ENCODE results near the gene SLIT3.
A peak's percentile ranks its signal among the peaks of the same experiment; 100 is the strongest.

The SLIT3 gene

GRCh38 chr5:168781941-168782571 lies 518.9 kb downstream of the SLIT3 start:
- no peak for DNase-seq

GRCh38 chr5:168780888-168781287 lies 520.1 kb downstream of the SLIT3 start:
- no peak for DNase-seq

- no peak for DNase-seq
Observed at GRCh38 chr5:168779333-168779732, 521.6 kb downstream of the SLIT3 start.

DNA sequence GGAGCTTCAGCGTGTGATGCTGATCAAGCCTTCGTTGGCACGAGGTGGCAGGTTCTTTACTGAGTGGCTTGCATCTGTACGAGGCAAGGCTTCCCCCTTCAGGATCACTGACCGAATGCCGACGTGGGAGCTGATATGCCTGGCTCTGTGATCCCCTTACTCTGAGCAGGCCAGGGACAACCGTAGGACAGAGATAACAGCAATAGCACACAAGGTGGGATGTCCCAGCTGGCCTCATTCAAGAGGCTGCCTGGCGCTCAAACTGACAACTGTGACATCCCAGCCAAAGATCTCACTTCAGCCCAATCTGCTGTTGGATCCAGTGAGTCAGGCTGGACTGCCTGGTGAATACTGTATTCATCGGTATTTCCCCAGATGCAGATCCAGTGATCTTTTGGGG lies 522.4 kb downstream of the SLIT3 start:
- DNase-seq = no peak

DNA sequence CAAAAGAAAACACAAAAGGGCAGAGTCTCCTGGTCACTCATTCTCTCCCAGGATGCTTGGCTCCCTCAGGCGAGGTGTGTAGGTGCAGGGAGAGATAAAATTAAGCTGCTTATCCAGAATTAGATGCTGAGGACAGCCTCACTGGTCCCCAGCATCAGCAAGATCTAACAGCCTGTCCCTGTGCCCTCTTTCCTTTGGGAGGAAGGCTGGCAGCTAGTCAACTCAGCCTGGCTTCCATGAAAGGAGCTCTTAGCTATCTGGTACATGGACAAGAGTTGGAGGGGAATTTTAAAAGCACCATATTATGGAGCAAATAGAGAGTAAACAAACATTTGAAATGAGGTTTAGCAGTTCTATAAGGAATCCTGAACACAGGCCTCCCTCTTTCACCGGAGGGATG lies 523.3 kb downstream of the SLIT3 start:
- no peak for DNase-seq

DNA sequence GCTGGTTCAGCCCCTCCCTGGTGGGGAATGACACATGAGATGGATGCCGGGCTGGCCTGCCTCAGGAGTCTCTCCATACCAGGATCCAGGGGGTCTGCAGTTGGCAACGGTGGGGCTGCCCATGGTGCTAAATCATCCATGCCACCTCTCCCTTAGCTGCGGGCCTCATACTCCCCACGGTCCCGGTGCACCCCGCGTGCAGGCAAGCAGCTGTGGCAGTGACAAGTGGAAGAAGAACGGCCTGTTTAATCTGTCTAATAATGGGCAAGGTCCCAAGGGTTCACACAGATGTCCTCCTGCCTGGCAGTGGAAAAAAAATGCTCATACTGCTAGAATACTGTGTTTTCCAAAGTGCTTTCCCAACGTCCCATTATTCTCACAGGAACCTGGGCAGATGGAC lies 524.9 kb downstream of the SLIT3 start:
- no peak for DNase-seq

DNA sequence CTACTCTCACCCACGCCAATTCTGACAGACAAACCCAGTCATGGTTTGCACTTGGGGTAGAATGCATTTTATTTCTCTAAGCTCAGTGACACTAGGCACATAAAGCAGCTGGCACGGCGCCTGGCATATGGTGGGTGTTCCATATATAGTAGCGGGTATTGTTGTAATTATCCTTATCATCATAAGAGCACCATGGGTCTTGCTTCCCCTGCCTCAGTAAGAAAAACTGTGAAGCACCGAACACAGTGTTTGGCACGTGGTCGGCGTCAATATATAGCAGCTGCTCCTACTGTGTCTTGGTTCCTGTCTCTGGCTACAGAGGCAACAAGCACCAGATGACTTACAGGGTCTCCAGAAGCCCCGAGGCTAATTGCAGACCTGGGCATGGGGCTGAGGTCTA lies 527.7 kb downstream of the SLIT3 start:
- DNase-seq = no peak

DNA sequence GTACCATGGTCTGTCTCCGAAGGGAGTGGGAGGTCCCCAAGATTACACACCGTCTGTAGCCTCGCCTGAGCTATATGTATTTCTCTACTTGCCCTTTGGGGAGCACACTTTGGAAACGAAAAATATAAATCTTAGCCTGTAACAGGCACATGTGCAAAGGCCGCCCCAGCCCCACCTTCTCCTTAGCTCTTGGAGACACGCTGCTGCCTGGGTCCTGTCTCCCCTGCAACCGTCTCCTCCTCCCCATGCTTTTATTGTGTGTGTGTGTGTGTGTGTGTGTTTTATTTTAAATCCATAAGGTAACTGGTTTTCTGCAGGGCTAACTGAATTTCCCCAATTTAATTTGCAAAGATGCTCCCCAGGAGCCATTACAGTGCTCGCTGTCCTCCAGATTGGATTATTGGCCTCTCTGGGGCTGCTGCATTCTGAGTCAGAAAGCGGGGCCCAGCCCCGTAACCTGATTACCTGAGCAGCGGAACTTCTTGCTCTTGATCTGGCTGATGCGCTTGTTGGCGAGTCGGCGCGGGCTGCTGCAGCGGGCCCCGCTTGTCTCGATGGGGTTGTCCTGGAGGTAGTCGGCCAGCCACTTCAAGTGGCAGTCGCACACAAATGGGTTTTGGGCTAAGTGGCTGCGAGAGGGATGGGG lies 528.5 kb downstream of the SLIT3 start:
- no peak for DNase-seq

- DNase-seq = no peak
Observed at GRCh38 chr5:168771678-168772077, 529.3 kb downstream of the SLIT3 start.

DNA sequence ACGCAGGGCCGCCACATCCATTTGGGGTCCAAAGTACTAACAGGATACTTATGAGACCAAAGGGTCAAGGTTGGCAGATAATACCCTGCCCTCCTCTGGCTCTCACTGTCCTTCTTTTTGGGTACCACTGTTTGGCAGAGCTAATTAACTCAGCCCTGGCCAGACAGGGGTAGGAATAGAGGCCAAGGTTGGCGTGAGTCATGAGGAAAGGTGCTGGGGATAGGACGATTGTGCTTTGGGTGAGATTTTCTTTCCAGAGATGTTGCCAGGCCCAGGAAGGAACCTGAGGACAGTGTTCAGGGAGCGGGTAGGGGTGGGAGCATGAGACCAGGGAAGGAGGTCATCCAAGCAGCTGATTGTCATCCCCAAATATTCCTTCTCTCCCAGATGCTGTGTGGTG lies 529.9 kb downstream of the SLIT3 start:
- no peak for DNase-seq

- DNase-seq = peak in 1 of 2 experiments; percentile 1
Observed at GRCh38 chr5:168770036-168770498, 530.9 kb downstream of the SLIT3 start.

DNA sequence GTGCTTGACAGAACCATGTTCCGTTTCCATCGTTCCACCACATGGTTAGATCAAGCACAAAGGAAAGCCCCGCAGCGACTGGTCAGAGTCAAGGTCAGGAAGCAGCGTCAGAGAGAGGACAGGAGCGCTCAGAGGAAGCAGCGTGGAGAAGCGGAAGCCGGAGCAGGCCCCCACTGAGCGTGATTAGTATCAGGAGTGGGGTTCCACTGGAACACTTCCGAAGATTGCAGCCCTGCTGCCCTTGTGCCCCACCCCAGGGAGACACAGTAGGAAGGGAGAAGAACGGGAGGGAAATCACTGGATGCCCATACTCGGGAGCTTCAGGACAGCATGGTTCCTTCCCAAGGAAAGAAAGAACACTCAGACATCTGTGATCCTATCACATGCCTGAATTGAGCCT lies 532.8 kb downstream of the SLIT3 start:
- no peak for DNase-seq

GRCh38 chr5:168766426-168766700 lies 534.6 kb downstream of the SLIT3 start:
- DNase-seq = no peak

DNA sequence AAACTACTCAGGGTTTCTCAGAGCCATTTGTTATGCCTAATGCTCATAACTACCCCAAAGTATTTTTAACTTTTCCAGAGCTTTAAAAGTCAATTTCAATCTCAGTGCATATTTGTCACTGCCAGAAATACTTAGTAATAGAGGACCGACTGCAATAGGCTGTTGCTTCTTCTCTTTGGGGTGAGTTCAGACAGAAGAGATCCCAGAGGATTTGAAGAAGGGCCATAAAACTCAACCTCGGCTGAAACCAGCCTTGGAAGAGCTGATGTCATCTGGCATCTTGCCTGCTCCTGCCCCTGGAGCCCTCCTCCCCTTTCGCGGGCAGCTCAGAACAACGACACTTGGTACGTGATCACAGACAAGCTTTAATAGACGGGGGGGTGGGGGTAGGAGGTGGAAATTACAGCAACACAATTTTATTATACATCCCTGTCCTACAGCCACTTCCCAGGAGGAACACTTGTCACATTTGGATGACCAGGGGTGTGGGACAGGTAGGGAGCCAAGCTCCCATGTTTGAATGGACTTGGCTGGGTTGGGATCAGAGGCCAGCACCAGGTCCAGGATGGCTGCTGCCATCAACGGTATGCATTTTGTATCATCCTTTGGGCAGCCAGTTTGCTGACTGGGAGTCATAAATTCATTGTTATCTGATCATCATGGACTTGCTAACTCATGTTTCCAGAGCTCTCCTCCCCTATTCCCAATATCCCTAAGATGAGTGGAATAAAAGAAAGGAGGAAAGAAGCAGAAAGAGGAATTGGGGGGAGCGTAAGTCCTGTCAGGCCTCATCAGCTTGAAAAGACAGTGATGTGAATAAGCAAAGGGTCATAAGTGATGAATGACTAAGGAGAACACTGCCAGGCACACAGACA lies 535.2 kb downstream of the SLIT3 start:
- DNase-seq = no peak

- DNase-seq = no peak
Observed at GRCh38 chr5:168765086-168765550, 535.8 kb downstream of the SLIT3 start.

GRCh38 chr5:168756453-168757391 lies 544.2 kb downstream of the SLIT3 start:
- DNase-seq = no peak

- no peak for DNase-seq
Observed at GRCh38 chr5:168755548-168756093, 545.3 kb downstream of the SLIT3 start.

DNA sequence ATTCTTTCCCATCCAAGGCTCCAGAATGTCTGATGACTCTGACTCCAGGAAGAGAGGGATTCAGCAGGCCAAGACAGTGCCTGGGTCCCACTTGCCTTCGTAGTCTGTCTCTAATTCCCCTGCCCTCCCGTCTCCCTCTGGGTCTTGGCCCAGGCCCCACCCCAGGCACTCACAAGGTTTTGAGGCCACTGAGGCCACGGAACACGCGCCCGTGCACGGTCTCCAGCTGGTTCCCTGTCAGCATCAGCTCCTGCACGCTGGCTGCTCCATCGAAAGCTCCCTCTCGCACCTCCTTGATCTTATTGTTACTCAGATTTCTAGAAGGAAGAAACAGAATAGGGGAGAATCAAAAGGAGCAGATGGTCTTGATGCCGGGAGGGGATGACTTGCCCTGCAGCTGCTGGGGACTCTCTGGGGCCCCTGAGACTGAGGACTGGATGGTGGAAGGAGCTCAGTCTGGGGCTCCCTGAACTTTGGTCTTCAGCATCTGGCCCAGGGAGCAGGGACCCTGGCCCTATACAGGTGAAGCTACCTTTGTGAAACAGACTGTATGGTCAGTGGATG lies 547.2 kb downstream of the SLIT3 start:
- DNase-seq = no peak

GRCh38 chr5:168752416-168753190 lies 548.3 kb downstream of the SLIT3 start:
- DNase-seq = no peak

DNA sequence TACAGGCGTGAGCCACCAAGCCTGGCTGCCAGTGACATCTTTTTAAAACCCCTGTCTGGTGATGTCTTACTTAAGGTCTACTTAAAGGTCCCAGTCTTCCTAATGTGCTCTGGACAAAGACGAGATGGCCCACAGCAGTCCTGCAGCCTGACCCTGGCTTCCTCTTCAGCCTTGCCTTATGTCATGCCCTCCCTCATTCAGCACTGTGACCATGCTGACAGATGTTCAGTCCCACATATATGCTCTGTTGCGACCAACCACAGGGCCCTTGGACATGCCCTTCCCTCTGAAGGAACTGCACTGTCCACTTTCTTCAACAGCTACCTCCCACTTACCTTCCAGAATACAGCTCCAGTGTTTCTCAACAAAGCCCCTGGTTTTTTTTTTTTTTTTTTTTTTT lies 548.9 kb downstream of the SLIT3 start:
- no peak for DNase-seq

GRCh38 chr5:168750926-168751325 lies 550.0 kb downstream of the SLIT3 start:
- DNase-seq = no peak
